GM18868 (cell line): ENCODE measurements around the gene UNC119B.
"Not testable (repeated sequence)": the region's sequence is repeated elsewhere in the genome, so short reads cannot be mapped to it uniquely, and the experiment has no call there.

Experiments
- ATAC-seq: cut with Tn5 transposase; IDR thresholded peaks from one replicate; pipeline ENCODE4 v1.9.1; 2021; ENCODE audit warnings: mild to moderate bottlenecking, moderate library complexity; ENCODE audit not compliant: unreplicated experiment

The UNC119B gene

GRCh38 chr12:120718055-120718454 lies 7.8 kb downstream of the UNC119B start:
- ATAC-seq: no peak

DNA sequence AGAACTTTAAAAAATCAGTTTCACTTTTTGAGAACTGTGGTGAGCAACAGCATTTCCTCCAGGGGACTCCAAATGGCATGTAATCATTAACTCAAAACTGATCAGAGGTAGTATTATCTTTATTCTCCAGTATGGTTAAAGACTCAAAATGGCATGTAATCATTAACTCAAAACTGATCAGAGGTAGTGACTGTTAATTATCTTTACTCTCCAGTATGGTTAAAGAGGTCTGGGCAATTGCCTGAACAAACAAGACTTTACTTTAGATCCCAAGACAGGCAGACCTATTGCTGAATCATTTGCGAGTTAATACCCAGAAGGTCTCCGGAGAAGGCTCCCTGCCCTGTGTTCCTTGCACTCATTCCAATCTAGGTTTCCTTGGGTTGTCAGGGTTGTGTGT lies 8.8 kb downstream of the UNC119B start:
- no peak for ATAC-seq

GRCh38 chr12:120719496-120720233 lies 9.4 kb downstream of the UNC119B start:
- no peak for ATAC-seq

GRCh38 chr12:120720234-120720986 lies 10.2 kb downstream of the UNC119B start:
- ATAC-seq: no peak

DNA sequence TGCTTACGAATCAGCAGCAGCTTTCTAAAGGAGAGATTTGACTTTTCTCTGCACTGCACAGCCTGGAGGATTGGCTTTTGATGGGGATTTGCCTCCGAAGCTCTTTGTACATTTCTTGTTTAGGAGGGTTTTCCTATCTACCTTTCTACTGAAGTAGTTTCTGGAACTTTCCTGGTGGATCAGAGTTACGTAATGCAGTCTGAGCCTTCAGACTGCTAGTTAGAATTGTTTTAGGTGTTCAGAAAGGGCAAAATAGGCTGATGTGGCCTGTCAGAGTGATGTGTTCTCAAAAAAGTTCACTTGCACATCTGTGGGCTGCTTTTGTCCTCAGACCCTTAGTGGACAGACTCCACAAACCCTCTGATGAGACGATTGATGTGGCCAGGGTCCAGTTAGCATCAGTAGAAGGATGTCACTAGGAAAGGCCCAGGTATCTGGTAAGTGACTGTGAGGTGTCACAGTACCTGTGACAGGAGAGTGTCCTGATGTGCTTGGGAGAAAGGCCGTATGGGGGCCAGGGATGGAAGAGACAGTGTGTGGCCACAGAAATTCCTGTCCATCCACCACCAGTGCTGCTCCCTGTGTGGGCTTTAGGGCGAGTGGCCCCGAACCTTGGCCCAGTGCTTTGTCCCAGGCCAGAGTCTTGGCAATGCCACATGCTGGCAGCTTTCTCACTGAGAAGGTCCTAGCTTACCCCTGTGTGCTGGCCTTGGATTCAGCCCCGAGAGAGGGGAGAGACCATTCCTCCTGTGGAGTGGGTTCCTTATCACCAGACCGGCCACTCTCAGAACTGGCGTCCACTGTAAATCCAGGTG lies 10.9 kb downstream of the UNC119B start:
- no peak for ATAC-seq

- ATAC-seq: no peak
Observed at GRCh38 chr12:120721866-120722265, 11.6 kb downstream of the UNC119B start.

GRCh38 chr12:120722784-120723183 lies 12.5 kb downstream of the UNC119B start:
- ATAC-seq: no peak

DNA sequence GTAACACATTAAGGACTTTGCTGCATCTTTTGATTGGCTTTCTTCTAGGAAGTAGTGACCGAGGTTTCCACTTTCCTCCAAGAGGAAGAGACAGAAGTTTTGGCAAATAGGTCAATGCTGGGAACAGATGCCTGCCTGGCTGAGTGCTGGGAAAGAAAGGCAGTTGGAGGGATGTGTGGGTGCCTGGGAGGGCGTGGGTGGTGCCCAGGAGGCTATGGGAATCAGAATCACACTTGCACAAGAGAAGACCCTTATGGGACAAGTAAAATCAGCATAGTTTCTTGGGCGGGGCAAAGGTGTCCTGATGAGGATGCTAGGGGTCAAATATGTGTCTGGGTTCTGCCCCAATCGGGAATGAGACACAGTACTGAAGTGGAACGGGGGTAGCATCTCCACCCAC lies 14.5 kb downstream of the UNC119B start:
- ATAC-seq: no peak

DNA sequence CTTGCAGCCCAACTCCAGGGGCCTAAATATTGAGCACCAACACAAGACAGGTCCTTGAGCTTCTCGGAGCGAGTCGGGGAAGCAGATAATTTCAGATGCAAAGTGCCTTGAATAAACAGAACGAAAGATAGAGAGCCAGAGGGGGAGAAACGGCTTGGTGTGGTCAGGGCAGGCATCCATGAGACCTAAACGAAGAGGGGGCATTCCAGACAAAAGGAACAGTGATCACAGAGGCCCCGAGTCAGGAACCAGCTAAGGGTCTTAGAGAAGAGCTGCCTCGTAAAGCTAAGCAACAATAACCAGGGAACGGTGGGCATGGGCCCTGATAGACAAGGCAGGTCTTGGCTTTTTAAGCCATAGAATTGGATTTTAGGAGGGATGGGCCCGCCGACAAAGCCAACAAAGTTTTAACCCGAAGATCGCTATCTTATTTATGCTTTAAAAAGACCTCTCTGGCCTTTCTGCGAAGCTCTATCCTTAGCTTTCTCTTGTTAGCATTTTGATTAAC lies 14.9 kb downstream of the UNC119B start:
- no peak for ATAC-seq

DNA sequence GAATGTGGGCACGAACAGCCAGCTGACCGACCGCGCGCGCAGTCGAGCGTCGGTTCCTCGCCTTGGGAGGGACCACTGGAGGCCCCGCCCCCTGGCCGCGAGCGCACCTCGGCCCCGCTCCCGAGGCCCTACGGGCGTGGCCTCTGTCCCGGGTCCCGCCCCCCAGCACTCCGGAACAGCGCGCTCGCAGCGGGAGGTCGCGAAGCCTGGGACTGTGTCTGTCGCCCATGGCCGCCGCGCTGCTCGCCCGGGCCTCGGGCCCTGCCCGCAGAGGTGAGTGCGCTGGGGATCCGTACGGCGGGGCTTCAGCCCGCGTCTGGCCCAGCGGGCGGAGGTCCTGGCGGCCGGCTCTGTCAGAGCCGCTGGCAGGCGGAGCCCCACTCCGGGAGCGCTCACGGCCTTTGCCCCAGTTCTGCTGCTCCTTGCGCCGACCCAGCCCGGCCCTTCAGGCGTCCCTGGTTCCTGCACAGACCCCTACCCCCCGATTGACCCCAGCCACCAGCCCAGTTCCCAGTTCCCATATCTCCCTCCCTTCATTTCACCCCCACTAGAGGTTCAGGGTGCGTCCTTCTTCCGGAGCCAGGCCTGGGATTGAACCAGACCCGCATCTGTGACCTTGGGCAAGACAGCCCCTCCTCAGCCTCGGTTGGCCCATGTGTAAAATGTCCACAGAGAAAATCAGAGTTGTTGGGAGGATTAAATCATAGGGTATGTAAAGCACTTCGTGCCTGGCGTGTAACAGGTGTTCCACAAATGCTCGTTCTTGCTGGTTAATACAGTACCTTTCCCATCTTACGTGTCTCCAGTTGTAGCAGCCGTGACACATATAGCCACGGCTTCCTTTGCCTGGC lies 15.6 kb downstream of the UNC119B start, which contains the start of gene ACADS:
TSS of gene ACADS (plus strand) at position 168 of the 851 bp plus-strand sequence. CDS start at position 228, 60 bp downstream.
- peak; percentile 94 for ATAC-seq

DNA sequence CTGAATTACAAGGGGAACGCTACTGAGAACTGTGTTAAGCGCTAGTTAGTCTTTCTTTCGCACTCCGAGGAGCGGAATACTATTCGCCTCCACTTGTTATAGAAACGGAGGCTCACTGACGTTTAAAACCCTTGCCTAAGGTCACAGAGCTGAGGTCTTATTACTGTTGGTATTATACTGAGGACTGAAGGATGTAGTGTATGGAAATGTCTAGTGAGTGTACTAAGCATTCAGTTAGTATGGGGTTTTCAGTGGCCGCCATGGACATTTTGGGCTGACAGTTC lies 16.2 kb downstream of the UNC119B start:
- no peak for ATAC-seq

DNA sequence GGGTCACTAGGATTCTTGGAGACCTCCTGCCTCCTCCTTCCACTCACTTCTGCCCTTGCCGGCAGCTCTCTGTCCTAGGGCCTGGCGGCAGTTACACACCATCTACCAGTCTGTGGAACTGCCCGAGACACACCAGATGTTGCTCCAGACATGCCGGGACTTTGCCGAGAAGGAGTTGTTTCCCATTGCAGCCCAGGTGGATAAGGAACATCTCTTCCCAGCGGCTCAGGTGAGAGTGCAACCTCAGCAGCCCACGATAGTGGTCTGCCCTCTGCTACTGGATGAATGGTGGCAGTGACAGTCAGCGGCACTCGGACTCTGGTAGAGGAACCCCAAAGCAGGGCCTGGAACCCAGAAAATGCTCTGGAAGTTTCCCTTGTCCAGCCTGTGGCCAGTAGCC lies 16.7 kb downstream of the UNC119B start:
- no peak for ATAC-seq

DNA sequence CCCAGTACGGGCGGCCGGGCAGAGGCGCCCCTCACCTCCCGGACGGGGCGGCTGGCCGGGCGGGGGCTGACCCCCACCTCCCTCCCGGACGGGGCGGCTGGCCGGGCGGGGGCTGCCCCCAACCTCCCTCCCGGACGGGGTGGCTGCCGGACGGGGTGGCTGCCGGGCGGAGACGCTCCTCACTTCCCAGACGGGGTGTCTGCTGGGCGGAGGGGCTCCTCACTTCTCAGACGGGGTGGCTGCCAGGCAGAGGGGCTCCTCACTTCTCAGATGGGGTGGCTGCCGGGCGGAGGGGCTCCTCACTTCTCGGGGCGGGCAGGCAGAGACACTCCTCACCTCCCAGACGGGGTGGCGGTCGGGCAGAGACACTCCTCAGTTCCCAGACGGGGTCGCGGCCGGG lies 21.9 kb downstream of the UNC119B start:
- not testable (repeated sequence) for ATAC-seq

- ATAC-seq: no peak
Observed at GRCh38 chr12:120733574-120733973, 23.3 kb downstream of the UNC119B start.

GRCh38 chr12:120734210-120734609 lies 24.0 kb downstream of the UNC119B start:
- no peak for ATAC-seq

DNA sequence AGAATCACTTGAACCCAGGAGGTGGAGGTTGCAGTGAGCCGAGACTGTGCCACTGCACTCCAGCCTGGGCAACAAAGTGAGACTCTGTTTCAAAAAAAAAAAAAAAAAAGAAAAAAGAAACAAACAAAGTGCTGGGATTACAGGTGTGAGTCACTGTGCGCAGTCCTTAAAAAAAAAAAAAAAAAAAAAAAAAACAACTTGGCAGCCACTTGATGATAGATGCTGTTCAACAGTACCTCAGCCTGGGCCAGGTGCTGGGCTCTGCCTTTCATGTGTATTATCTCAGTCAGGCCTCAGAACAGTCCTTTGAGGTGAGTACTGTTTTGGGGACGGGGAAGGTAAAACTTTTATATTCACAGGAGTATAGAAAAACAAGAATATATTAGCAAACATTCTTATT lies 24.9 kb downstream of the UNC119B start:
- no peak for ATAC-seq

DNA sequence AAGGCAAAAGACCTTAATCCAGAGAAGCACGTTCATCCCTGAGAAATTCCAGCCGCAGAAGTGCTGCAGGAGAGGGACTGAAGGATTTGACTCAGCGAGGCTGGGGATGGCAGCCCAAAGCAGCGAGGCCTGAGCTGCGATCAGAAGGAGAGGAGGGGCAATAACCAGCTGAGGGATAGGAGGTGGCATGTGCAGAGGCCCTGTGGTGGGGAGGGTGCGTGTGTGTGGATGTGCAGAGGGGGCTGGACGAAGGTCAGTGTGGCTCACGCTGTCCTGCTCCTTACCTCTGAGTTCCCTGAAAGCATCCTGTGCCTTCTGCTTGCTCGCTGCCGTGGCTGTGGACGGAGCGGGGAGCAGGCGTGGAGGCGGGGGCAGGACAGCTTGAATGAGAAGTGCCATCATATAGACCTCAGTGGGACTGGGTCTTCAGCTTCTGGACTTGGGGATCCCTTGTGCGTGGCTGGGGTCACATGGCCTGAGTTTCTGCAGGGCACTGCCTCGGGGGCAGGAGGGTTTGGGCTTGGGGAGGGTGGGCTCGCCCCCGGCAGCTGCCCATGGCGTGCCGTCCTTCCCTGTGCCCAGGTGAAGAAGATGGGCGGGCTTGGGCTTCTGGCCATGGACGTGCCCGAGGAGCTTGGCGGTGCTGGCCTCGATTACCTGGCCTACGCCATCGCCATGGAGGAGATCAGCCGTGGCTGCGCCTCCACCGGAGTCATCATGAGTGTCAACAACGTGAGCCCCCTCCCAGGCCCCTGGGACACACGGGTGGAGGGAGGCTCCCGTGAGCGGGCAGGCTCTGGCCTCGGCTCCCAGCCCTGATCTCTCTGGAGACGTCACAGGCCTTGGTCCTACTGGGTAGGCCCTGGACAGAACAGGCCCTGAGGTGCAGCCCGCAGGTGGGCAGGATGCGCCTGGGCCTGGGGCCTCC lies 26.4 kb downstream of the UNC119B start:
- ATAC-seq: no peak

- no peak for ATAC-seq
Observed at GRCh38 chr12:120737557-120738251, 27.4 kb downstream of the UNC119B start.
